ENCODE results near the gene RASGEF1B.

RASGEF1B gene

GRCh38 chr4:81457921-81458520, 13.7 kb downstream of the RASGEF1B start:
- CTCF ChIA-PET: interaction anchor here (2.4 kb wide), 1 partner anchor 9 kb away, joined by 7 read pairs; no protein-coding TSS in a partner anchor
- no peak for DNase-seq (ENCODE audit: extremely low spot score)
- TF ChIP-seq, protein P1, sequence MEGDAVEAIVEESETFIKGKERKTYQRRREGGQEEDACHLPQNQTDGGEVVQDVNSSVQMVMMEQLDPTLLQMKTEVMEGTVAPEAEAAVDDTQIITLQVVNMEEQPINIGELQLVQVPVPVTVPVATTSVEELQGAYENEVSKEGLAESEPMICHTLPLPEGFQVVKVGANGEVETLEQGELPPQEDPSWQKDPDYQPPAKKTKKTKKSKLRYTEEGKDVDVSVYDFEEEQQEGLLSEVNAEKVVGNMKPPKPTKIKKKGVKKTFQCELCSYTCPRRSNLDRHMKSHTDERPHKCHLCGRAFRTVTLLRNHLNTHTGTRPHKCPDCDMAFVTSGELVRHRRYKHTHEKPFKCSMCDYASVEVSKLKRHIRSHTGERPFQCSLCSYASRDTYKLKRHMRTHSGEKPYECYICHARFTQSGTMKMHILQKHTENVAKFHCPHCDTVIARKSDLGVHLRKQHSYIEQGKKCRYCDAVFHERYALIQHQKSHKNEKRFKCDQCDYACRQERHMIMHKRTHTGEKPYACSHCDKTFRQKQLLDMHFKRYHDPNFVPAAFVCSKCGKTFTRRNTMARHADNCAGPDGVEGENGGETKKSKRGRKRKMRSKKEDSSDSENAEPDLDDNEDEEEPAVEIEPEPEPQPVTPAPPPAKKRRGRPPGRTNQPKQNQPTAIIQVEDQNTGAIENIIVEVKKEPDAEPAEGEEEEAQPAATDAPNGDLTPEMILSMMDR (IDR thresholded peaks at IDR 0.05; ENCODE audit: control extremely low read depth, extremely low read depth, low read depth, missing control alignments): no peak
- POLR2A ChIA-PET: no interaction called here

GRCh38 chr4:81457345-81457744, 14.4 kb downstream of the RASGEF1B start:
- ChIA-PET POLR2A (no interaction called here), CTCF (interaction anchor here (0.5 to 2.4 kb wide), 2 partner anchors 10 to 406 kb away, joined by 4 to 7 read pairs; no protein-coding TSS in a partner anchor)
- TF ChIP-seq, protein P1 (IDR thresholded peaks at IDR 0.05; ENCODE audit: control extremely low read depth, extremely low read depth, low read depth, missing control alignments): no peak
- no peak for DNase-seq (ENCODE audit: extremely low spot score)

GRCh38 chr4:81455897-81456296, 15.8 kb downstream of the RASGEF1B start:
- POLR2A ChIA-PET: no interaction called here
- TF ChIP-seq, protein P1 (IDR thresholded peaks at IDR 0.05; ENCODE audit: control extremely low read depth, extremely low read depth, low read depth, missing control alignments): no peak
- CTCF ChIA-PET: interaction anchor here (5.3 kb wide), 1 partner anchor 10 kb away, joined by 32 read pairs; no protein-coding TSS in a partner anchor
- DNase-seq (ENCODE audit: extremely low spot score): no peak

GRCh38 chr4:81454948-81455347, 16.8 kb downstream of the RASGEF1B start:
- DNase-seq (ENCODE audit: extremely low spot score): no peak
- ChIA-PET POLR2A (no interaction called here), CTCF (interaction anchor here (5.3 kb wide), 1 partner anchor 11 kb away, joined by 32 read pairs; no protein-coding TSS in a partner anchor)
- TF ChIP-seq, protein P1 (IDR thresholded peaks at IDR 0.05; ENCODE audit: control extremely low read depth, extremely low read depth, low read depth, missing control alignments): no peak

DNA sequence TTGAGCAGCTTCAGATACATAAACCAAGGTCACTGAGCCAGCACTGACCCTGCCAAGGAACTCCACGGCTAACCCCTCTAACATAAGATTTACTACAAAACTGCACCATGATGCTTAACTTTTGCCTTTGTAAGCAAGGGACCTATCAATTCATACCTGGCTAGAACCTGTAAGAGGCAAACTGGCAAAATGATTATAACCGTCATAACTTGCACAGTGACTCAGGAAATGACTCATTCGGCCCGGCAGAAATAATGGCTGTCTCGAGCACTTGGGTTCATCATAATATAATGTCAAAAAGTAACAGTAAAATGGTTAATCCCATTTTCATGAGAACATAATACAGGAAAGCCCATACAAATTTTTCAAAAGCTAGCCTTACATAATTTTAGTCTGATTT, 17.2 kb downstream of the RASGEF1B start:
- CTCF ChIA-PET: interaction anchor here (1.2 to 5.3 kb wide), 2 partner anchors 12 to 14 kb away, joined by 3 to 32 read pairs; no protein-coding TSS in a partner anchor
- TF ChIP-seq, protein P1 (IDR thresholded peaks at IDR 0.05; ENCODE audit: control extremely low read depth, extremely low read depth, low read depth, missing control alignments): no peak
- DNase-seq (ENCODE audit: extremely low spot score): no peak
- POLR2A ChIA-PET: no interaction called here

DNA sequence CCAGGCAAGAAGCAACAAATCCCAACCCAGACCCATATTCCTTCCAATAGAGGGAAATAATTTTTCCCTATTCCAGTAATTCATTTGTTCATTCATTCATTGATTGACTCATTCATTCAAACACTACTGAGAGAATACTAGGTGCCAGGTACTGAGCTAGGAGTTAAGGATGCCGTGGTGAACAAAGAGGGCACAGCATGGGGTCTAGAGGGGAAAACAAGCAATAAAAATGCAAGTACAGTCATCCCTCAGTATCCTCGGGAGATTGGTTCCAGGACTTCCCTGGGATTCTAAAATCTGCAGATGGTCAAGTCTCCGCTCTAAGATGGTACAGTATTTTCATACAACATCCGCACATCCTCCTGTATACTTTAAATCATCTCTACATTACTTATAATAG, 18.7 kb downstream of the RASGEF1B start:
- ChIA-PET CTCF (interaction anchor here (0.8 to 5.3 kb wide), 3 partner anchors 9 to 23 kb away, joined by 3 to 32 read pairs (median 10); no protein-coding TSS in a partner anchor), POLR2A (no interaction called here)
- TF ChIP-seq, protein P1 (IDR thresholded peaks at IDR 0.05; ENCODE audit: control extremely low read depth, extremely low read depth, low read depth, missing control alignments): no peak
- no peak for DNase-seq (ENCODE audit: extremely low spot score)
